Testis (tissue), 5 donors: ENCODE data around the gene TUT4. TPM values are rescaled to one million over a fixed set of nuclear protein-coding genes. Genes with fewer than 3 reads are reported as not detected.
A peak's percentile ranks its signal among the peaks of the same experiment; 100 is the strongest.

Source experiments
- DNase-seq: peaks from one replicate; pipeline ENCODE4 v3.0.0-alpha.2; 2019
- H3K27ac ChIP-seq, 2 donors: fragments of 200-600 bp; sonication (generic); one replicate each; pipeline ENCODE4 v1.5.1; 2019
- H3K27me3 ChIP-seq: fragments of 200-600 bp; sonication (generic); one replicate; pipeline ENCODE4 v1.5.1; 2019
- H3K36me3 ChIP-seq: fragments of 200-600 bp; sonication (generic); one replicate; pipeline ENCODE4 v1.5.1; 2017; ENCODE audit warnings: low read depth; ENCODE audit errors: missing control alignments
- H3K4me1 ChIP-seq: fragments of 200-600 bp; sonication (generic); one replicate; pipeline ENCODE4 v1.5.1; 2019
- H3K4me3 ChIP-seq, 2 donors: fragments of 200-600 bp; sonication (generic); one replicate each; pipeline ENCODE4 v1.5.1; 2017 to 2019
- H3K9me3 ChIP-seq: fragments of 200-600 bp; sonication (generic); one replicate; pipeline ENCODE4 v1.5.1; 2017
- POLR2A ChIP-seq: fragments of 450-650 bp; IDR thresholded peaks from one replicate; pipeline ENCODE4 v1.6.1; 2017; ENCODE audit warnings: antibody characterized with exemption, mild to moderate bottlenecking, moderate library complexity
- WGBS, 2 donors: methylation state at CpG; one replicate each; pipeline ENCODE4 v1.1.5; 2018; 5-methylcytosine and 5-hydroxymethylcytosine counted together
- intact Hi-C: fragments of 100-400 bp; cut with DNase I; formaldehyde crosslinking; loops from one replicate; pipeline ENCODE4 v1.15.1; 2023; ENCODE audit warnings: low total_unique reads
- long read RNA-seq, 2 donors: transcript quantifications; one replicate each; lab custom pipeline, GENCODE V29; 2026
- polyA plus RNA-seq: library from polyadenylated mRNA; stranded (reverse); fragments of 350-450 nt; fragmentation: Illumina TruSeq; extraction: RNeasy Lipid Tissue Mini Kit (QIAGEN cat#74804); gene quantifications from one replicate; pipeline ENCODE4 v1.2.3, GENCODE V29; 2014; ENCODE audit warnings: low read depth, low replicate concordance; ENCODE audit not compliant: insufficient read depth
- total RNA-seq, 2 donors: library from RNA; depleted of rRNA; stranded (reverse); fragments of >200 nt; gene quantifications; one replicate each; pipeline ENCODE4 v1.2.3, GENCODE V29; 2016
- TF ChIP-seq, protein P1 (sequence below), 3 experiments: fragments of 450-650 bp in 2 of 3; fragments of 200-600 bp in 1 of 3; sonication (generic) in 1 of 3; IDR thresholded peaks; one replicate each; pipeline ENCODE4 v1.5.1; 2016 to 2019; ENCODE audit warnings: antibody characterized with exemption in 3 of 3, mild to moderate bottlenecking in 2 of 3, moderate library complexity in 1 of 3

Gene TUT4, protein sequence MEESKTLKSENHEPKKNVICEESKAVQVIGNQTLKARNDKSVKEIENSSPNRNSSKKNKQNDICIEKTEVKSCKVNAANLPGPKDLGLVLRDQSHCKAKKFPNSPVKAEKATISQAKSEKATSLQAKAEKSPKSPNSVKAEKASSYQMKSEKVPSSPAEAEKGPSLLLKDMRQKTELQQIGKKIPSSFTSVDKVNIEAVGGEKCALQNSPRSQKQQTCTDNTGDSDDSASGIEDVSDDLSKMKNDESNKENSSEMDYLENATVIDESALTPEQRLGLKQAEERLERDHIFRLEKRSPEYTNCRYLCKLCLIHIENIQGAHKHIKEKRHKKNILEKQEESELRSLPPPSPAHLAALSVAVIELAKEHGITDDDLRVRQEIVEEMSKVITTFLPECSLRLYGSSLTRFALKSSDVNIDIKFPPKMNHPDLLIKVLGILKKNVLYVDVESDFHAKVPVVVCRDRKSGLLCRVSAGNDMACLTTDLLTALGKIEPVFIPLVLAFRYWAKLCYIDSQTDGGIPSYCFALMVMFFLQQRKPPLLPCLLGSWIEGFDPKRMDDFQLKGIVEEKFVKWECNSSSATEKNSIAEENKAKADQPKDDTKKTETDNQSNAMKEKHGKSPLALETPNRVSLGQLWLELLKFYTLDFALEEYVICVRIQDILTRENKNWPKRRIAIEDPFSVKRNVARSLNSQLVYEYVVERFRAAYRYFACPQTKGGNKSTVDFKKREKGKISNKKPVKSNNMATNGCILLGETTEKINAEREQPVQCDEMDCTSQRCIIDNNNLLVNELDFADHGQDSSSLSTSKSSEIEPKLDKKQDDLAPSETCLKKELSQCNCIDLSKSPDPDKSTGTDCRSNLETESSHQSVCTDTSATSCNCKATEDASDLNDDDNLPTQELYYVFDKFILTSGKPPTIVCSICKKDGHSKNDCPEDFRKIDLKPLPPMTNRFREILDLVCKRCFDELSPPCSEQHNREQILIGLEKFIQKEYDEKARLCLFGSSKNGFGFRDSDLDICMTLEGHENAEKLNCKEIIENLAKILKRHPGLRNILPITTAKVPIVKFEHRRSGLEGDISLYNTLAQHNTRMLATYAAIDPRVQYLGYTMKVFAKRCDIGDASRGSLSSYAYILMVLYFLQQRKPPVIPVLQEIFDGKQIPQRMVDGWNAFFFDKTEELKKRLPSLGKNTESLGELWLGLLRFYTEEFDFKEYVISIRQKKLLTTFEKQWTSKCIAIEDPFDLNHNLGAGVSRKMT (N-terminal part only)
- 100 to 1,000 TPM; 136 to 146 TPM for total RNA-seq
- 63.3 TPM for polyA plus RNA-seq
- long read RNA-seq, donor 1, partial matches to known transcripts, result 46 of 49 reads
- long read RNA-seq, donor 1, other reads (novel, unspliced or antisense), result 0 of 49 reads
- long read RNA-seq, donor 2, transcript TUT4-207 (3 exons, 775 nt), result major isoform, 5 of 21 reads
- long read RNA-seq, donor 2, partial matches to known transcripts, result 16 of 21 reads
- long read RNA-seq, donor 2, other reads (novel, unspliced or antisense), result 0 of 21 reads

DNA sequence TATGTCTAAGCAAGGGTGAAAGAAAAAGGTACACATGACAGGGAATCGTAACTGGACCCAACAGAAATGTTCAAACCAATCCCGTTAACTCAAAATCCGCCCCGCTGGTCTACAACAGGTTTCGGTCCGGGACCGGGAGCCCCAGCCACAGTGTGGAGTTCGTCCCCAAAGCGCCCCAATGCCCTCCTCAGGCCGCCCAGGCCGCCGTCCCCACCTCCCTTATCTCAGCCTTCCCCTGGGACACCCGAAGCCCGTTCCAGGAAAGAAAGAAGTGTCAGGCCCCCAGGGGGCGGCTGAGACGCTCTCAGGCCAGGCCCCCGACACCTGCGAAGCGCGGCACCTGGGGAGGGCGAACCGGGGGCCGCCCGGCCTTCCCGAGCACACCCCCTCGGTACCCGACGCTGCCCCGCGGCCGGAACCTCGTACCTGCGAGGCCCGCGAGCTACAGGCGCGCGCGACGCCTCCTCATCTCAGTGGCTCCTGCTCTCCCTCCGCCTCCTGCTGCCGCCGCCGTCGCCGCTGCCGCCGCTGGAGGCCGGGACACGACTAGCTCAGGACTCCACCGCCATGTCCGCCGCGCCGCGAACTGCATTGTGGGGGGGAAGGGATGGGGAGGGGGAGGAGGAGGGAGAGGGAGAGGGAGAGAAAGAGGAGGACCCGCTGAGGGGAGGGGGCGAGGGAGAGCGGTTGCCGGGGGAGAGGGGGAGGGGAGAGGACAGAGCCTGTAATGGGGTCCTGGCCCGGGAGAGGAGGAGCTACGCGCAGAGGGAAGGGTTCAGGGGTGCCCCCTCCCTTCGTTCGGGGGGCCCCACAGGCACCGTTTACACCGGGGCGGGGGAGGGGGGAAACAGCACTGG is at the start of gene TUT4:
Gene TUT4, minus strand, starts transcription at position 588 of the 857 bp plus-strand sequence. CDS start 26,812 bp downstream, outside the sequence.
- no peaks in the 10 kb centered on the region for H3K27me3 ChIP-seq
- peak within 1 kb of the TSS; percentile 90 to 99 for H3K27ac ChIP-seq
- no peaks in the 10 kb centered on the region for H3K9me3 ChIP-seq
- TF ChIP-seq, protein P1, sequence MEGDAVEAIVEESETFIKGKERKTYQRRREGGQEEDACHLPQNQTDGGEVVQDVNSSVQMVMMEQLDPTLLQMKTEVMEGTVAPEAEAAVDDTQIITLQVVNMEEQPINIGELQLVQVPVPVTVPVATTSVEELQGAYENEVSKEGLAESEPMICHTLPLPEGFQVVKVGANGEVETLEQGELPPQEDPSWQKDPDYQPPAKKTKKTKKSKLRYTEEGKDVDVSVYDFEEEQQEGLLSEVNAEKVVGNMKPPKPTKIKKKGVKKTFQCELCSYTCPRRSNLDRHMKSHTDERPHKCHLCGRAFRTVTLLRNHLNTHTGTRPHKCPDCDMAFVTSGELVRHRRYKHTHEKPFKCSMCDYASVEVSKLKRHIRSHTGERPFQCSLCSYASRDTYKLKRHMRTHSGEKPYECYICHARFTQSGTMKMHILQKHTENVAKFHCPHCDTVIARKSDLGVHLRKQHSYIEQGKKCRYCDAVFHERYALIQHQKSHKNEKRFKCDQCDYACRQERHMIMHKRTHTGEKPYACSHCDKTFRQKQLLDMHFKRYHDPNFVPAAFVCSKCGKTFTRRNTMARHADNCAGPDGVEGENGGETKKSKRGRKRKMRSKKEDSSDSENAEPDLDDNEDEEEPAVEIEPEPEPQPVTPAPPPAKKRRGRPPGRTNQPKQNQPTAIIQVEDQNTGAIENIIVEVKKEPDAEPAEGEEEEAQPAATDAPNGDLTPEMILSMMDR (IDR thresholded peaks at IDR 0.05), result peak in 1 of 3 experiments; percentile 7
- no peak for TF ChIP-seq POLR2A
- intact Hi-C loops, result no loop called here
- peak; percentile 85 for DNase-seq
- peaks cover 15% of the 10 kb centered on the region for H3K4me1 ChIP-seq
- WGBS, 2 donors, result 0 to 1% methylated on average over 18 to 53 of the region's 68 CpGs
- H3K4me3 ChIP-seq, result peak within 1 kb of the TSS; percentile 87 to 100
- no peaks in the 10 kb centered on the region for H3K36me3 ChIP-seq

DNA sequence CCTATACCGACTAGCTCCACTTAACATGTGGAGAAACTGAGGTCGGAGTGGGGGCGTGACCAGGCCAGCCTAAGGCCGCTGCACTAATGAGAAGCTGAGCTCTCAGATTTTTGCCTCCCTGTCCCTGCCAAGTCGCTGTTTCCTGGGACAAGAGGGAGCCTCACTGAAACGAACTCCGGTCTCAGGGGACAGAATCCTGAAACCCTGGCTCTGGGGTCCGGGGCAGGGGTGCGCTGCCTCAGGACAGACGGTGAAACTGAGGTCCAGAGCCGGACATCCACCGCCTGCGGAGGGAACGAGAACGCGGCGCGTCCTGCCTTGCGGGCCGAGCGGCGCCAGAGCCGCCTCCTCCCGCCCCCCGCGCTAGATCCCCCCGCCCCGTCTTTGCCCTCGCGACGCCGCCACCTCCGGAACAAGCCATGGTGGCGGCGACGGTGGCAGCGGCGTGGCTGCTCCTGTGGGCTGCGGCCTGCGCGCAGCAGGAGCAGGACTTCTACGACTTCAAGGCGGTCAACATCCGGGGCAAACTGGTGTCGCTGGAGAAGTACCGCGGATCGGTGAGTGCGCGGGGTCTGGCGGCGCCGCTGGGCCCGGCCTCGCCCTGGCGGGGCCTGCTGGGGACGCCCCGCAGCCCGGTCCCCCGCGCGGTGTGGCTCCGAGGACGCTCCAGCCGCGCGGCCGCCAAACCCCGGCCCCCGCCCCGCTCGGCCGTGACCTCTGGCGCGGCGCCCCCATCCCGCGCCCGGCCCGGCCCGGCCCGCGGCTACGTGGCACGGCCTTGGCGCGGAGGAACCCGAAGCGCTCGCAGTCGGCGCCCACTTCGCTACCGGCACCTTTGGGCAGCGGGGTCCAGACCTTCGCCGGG is 49.3 kb upstream of the TUT4 start, which contains the start of gene GPX7:
Gene GPX7, plus strand, starts transcription at position 381 of the 865 bp plus-strand sequence. Its CDS starts 39 bp downstream, at position 420.
- Histone ChIP-seq H3K27ac (peak within 1 kb of the TSS; percentile 72 to 92), H3K4me1 (peaks cover 17% of the 10 kb centered on the region), H3K36me3 (no peaks in the 10 kb centered on the region), H3K4me3 (peak within 1 kb of the TSS; percentile 64 to 65), H3K9me3 (no peaks in the 10 kb centered on the region), H3K27me3 (no peaks in the 10 kb centered on the region)
- DNase-seq, result peak; percentile 58
- 1 to 2% methylated on average over 33 to 91 of the region's 97 CpGs for WGBS, 2 donors
- intact Hi-C loops, result no loop called here
- TF ChIP-seq, protein P1 (IDR thresholded peaks at IDR 0.05), result no peak
- no peak for TF ChIP-seq POLR2A

DNA sequence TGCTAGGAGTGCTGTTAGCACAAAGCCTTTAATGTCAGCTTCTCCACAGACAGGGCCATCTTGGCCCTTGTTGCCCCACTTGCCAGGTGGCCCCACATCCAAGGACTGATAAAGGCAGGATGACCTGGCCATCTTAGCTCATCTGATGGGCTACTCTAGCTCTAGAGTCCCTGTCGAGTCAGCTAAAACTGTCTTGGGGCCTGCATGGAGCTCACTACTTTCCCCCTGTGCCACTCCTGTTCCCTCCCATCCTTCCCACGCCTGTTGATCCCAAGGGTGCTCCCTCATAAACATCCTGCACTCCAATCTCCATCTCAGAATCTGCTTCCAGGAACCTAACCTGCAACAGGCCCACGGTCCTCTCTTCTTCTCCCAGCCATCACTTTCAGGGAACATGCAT is 48.6 kb upstream of the TUT4 start:
- H3K27ac ChIP-seq, result peak overlapping the region; percentile 71 to 92

More for the DNA sequence above, 48.6 kb upstream of the TUT4 start:
- peak overlapping the region in 1 of 2 donors; percentile 65 for H3K4me3 ChIP-seq
- intact Hi-C loops, result no loop called here
- peaks cover 17% of the 10 kb centered on the region for H3K4me1 ChIP-seq
- DNase-seq, result no peak
- WGBS, 2 donors, result 35 to 59% methylated on average over 3 of the region's 3 CpGs
- H3K9me3 ChIP-seq, result no peaks in the 10 kb centered on the region
- TF ChIP-seq, protein P1 (IDR thresholded peaks at IDR 0.05), result no peak
- TF ChIP-seq POLR2A, result no peak
- H3K36me3 ChIP-seq, result no peaks in the 10 kb centered on the region
- H3K27me3 ChIP-seq, result no peaks in the 10 kb centered on the region
